IMR-90 (cell line): Measurements from ENCODE around the gene TNRC6C. TPM values are rescaled to one million over a fixed set of nuclear protein-coding genes. Genes with fewer than 3 reads are reported as not detected.

ENCODE experiments used
- ATAC-seq: fragments of 200-7000 bp; cut with Tn5 transposase; 2 replicates; pipeline ENCODE4 v1.9.1; 2020; ENCODE audit warnings: low read depth, mild to moderate bottlenecking, moderate library complexity
- BruUV-seq: library from RNA; stranded (reverse); fragments of 400-500 nt; replicated peaks from 2 replicates; lab custom pipeline; 2021; lab: Mats Ljungman, UMichigan
- CTCF ChIA-PET: fragments of 300-600 bp; formaldehyde crosslinking; extraction: SDS; loops from one replicate; lab custom pipeline; 2021; ENCODE audit warnings: antibody characterized with exemption; lab: Yijun Ruan, JAX
- POLR2A ChIA-PET: fragments of 300-600 bp; sonication (Branson Sonifier 250); formaldehyde crosslinking; loops from one replicate; lab custom pipeline; 2022; ENCODE audit warnings: antibody characterized with exemption; ENCODE audit not compliant: unreplicated experiment; lab: Charles Lee
- DNase-seq: peaks from one replicate; pipeline ENCODE4 v3.0.0; 2013
- H2AFZ ChIP-seq: replicated peaks from 2 replicates; pipeline ENCODE3; 2013; ENCODE audit warnings: low read length, mild to moderate bottlenecking; ENCODE audit not compliant: poor library complexity
- H2AK5ac ChIP-seq: 2 replicates; pipeline ENCODE4 v1.6.1; 2013; ENCODE audit warnings: low read depth, low read length, inconsistent platforms
- H2AK9ac ChIP-seq: replicated peaks from 2 replicates; pipeline ENCODE3; 2013; ENCODE audit warnings: mild to moderate bottlenecking, low read depth, low read length, moderate library complexity; ENCODE audit not compliant: poor library complexity
- H2BK120ac ChIP-seq: 2 replicates; pipeline ENCODE4 v1.6.1; 2013; ENCODE audit warnings: low read depth, low read length, inconsistent platforms
- H2BK15ac ChIP-seq: 3 replicates; pipeline ENCODE4 v1.6.1; 2013; ENCODE audit warnings: low read depth, low read length, inconsistent platforms
- H2BK20ac ChIP-seq: 2 replicates; pipeline ENCODE4 v1.6.1; 2013; ENCODE audit warnings: low read depth, mild to moderate bottlenecking, inconsistent platforms, low read length, moderate library complexity
- H2BK5ac ChIP-seq: 2 replicates; pipeline ENCODE4 v1.6.1; 2013; ENCODE audit warnings: mild to moderate bottlenecking, low read depth, low read length, inconsistent platforms; ENCODE audit not compliant: poor library complexity, severe bottlenecking
- H3K14ac ChIP-seq: replicated peaks from 2 replicates; pipeline ENCODE4 v1.6.1; 2013; ENCODE audit warnings: low read depth, low read length, inconsistent platforms
- H3K18ac ChIP-seq: 2 replicates; pipeline ENCODE4 v1.6.1; 2013; ENCODE audit warnings: low read depth, low read length, control low read depth
- H3K23ac ChIP-seq: 2 replicates; pipeline ENCODE4 v1.6.1; 2013; ENCODE audit warnings: low read depth, low read length, inconsistent platforms
- H3K27ac ChIP-seq: 2 replicates; pipeline ENCODE4 v1.5.1; 2013; ENCODE audit warnings: mild to moderate bottlenecking, control low read depth, low read length; ENCODE audit not compliant: insufficient read depth
- H3K27me3 ChIP-seq: 2 replicates; pipeline ENCODE4 v1.6.1; 2013; ENCODE audit warnings: low read length; ENCODE audit not compliant: control insufficient read depth, insufficient read depth
- H3K36me3 ChIP-seq: 2 replicates; pipeline ENCODE4 v1.6.1; 2013; ENCODE audit warnings: low read length, mixed read lengths; ENCODE audit not compliant: control insufficient read depth, insufficient read depth
- H3K4ac ChIP-seq: 2 replicates; pipeline ENCODE4 v1.6.1; 2013; ENCODE audit warnings: low read depth, low read length, inconsistent platforms
- H3K4me1 ChIP-seq: 2 replicates; pipeline ENCODE4 v1.6.1; 2013; ENCODE audit warnings: low read length, mixed read lengths; ENCODE audit not compliant: control insufficient read depth, insufficient read depth
- H3K4me2 ChIP-seq: 2 replicates; pipeline ENCODE4 v1.6.1; 2013; ENCODE audit warnings: low read depth, mild to moderate bottlenecking, control low read depth, low read length, moderate library complexity
- H3K4me3 ChIP-seq: 2 replicates; pipeline ENCODE4 v1.5.1; 2013; ENCODE audit warnings: low read depth, mild to moderate bottlenecking, control low read depth, low read length, moderate library complexity; ENCODE audit not compliant: insufficient read depth
- H3K56ac ChIP-seq: 2 replicates; pipeline ENCODE4 v1.6.1; 2013; ENCODE audit warnings: low read length, inconsistent platforms; ENCODE audit not compliant: insufficient read depth; ENCODE audit errors: extremely low read depth
- H3K79me1 ChIP-seq, 2 experiments: 2 replicates each; pipeline ENCODE4 v1.6.1; 2013; ENCODE audit warnings: low read length in 2 of 2, inconsistent platforms in 1 of 2, low read depth in 1 of 2
- H3K9ac ChIP-seq: 2 replicates; pipeline ENCODE4 v1.6.1; 2013; ENCODE audit warnings: low read depth, low read length, control low read depth
- H3K9me1 ChIP-seq: 2 replicates; pipeline ENCODE4 v1.6.1; 2013; ENCODE audit warnings: low read length, inconsistent platforms; ENCODE audit not compliant: insufficient read depth
- H3K9me3 ChIP-seq: 2 replicates; pipeline ENCODE4 v1.6.1; 2013; ENCODE audit warnings: low read length; ENCODE audit not compliant: control insufficient read depth, insufficient read depth
- H4K20me1 ChIP-seq: 2 replicates; pipeline ENCODE4 v1.6.1; 2013; ENCODE audit warnings: low read length, inconsistent platforms; ENCODE audit not compliant: insufficient read depth
- H4K5ac ChIP-seq: 2 replicates; pipeline ENCODE4 v1.6.1; 2013; ENCODE audit warnings: mild to moderate bottlenecking, low read depth, low read length, control low read depth
- H4K8ac ChIP-seq, 2 experiments: 2 replicates each; pipeline ENCODE4 v1.6.1; 2013; ENCODE audit warnings: low read depth in 2 of 2, low read length in 2 of 2, control low read depth in 1 of 2, inconsistent platforms in 1 of 2
- H4K91ac ChIP-seq: 2 replicates; pipeline ENCODE4 v1.6.1; 2013; ENCODE audit warnings: low read depth, low read length, inconsistent platforms; ENCODE audit not compliant: insufficient read depth
- MXI1 ChIP-seq: IDR thresholded peaks from 2 replicates; pipeline ENCODE4 v1.6.1; 2012; ENCODE audit warnings: low read depth, mild to moderate bottlenecking, low read length, moderate library complexity, borderline replicate concordance
- WGBS, 2 experiments: methylation state at CpG; one replicate each; pipeline versions ENCODE4 v1.1.5 to v1.1.7; 2013; ENCODE audit warnings: missing lambda C conversion rate in 2 of 2; ENCODE audit not compliant: insufficient read length in 1 of 2; ENCODE audit errors: extremely low coverage in 2 of 2; 5-methylcytosine and 5-hydroxymethylcytosine counted together
- dilution Hi-C: fragments of 300-500 bp; cut with HindIII; formaldehyde crosslinking; loops from one replicate; pipeline ENCODE4 v1.14.3; 2018; ENCODE audit warnings: low sequenced_read_pairs; ENCODE audit not compliant: unreplicated experiment
- in situ Hi-C: fragments of 300-500 bp; cut with MboI; formaldehyde crosslinking; loops from 3 replicates; pipeline ENCODE4 v1.14.3; 2019; ENCODE audit warnings: low sequenced_read_pairs, inconsistent platforms, mixed read lengths
- intact Hi-C: fragments of 100-400 bp; cut with micrococcal nuclease; formaldehyde crosslinking; loops from 2 replicates; pipeline ENCODE4 v1.10.0; 2022
- polyA plus RNA-seq, 3 experiments: library from polyadenylated mRNA; depleted of rRNA; stranded (reverse); fragments of >200 nt; gene quantifications; 2 replicates each; pipeline ENCODE4 v1.2.3, GENCODE V29; 2012; ENCODE audit warnings: low replicate concordance in 1 of 3
- total RNA-seq: library from RNA; depleted of rRNA; stranded (reverse); fragments of >200 nt; gene quantifications from 2 replicates; pipeline ENCODE4 v1.2.3, GENCODE V29; 2012

The TNRC6C gene
- total and polyA plus RNA-seq, 2 of the 4 experiments (the other 2 are of a cell fraction), result 1.6 to 2.7 TPM

DNA sequence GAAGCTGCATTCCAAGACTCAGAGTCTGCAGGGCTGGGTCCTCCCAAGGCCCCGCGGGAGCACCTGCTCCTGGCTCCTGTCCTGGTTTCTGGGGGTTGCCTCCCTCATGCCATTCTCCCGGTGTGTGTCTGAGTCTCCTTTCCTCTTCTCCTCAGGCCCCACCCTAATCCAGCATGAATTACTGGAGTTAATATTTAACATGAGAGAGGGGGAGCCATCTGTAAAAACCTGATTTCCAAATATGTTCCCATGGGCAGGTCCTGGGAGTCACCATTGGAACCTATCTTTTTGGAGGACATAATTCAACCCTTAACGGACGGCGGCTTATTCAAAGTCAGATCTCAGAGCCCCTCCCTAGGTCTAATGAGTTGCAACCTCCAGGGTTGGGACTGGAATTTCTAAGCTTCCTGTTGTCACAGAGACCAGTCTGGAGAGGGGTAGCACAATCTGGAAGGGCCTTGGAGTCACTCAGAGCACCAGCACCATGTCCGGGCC lies 193.1 kb downstream of the TNRC6C start:
- Histone ChIP-seq H3K79me1 (no peaks in the 10 kb centered on the region), H3K9me1 (no peaks in the 10 kb centered on the region), H2AK5ac (no peak overlapping the region), H3K4me2 (no peak overlapping the region), H3K27ac (no peak overlapping the region), H4K5ac (no peak overlapping the region), H2AFZ (no peak overlapping the region), H3K4me1 (no peaks in the 10 kb centered on the region), H4K20me1 (no peaks in the 10 kb centered on the region), H3K36me3 (no peaks in the 10 kb centered on the region), H2BK5ac (no peak overlapping the region), H3K18ac (no peak overlapping the region), H2BK20ac (no peak overlapping the region), H3K23ac (no peak overlapping the region), H2BK15ac (no peak overlapping the region), H4K8ac (no peak overlapping the region), H3K4ac (no peak overlapping the region), H3K9me3 (no peaks in the 10 kb centered on the region), H4K91ac (no peak overlapping the region), H3K56ac (no peak overlapping the region), H3K4me3 (no peak overlapping the region), H3K14ac (no peak overlapping the region), H2AK9ac (no peak overlapping the region), H3K9ac (no peak overlapping the region), H2BK120ac (no peak overlapping the region), H3K27me3 (no peaks in the 10 kb centered on the region; the same call in 1 of the 2 replicates)
- no TSS peak for BruUV-seq
- 57% methylated on average over 1 of the region's 7 CpGs; no CpG with 5 or more reads in 1 of the 2 experiments for WGBS, 2 experiments
- intact Hi-C loops, result no loop called here
- DNase-seq (no peak), ATAC-seq (no peak)
- in situ Hi-C loops, result no loop called here
- dilution Hi-C loops, result no loop called here
- ChIA-PET POLR2A (no interaction called here), CTCF (no interaction called here)
- TF ChIP-seq MXI1, result no peak
